Measurements from ENCODE around the gene IL17B. TPM values are rescaled to one million over a fixed set of nuclear protein-coding genes. Genes with fewer than 3 reads are reported as not detected.
A peak's percentile ranks its signal among the peaks of the same experiment; 100 is the strongest.
"Not testable (repeated sequence)": the region's sequence is repeated elsewhere in the genome, so short reads cannot be mapped to it uniquely, and the experiment has no call there.

Gene IL17B
- total RNA-seq, 1 experiment from 2014 or later = not detected

- Mint-ChIP-seq H3K9me3 (ENCODE audit: unreplicated experiment) (no peaks in the 10 kb centered on the region), H3K4me3 (ENCODE audit: unreplicated experiment) (no peak overlapping the region), H3K27ac (ENCODE audit: unreplicated experiment) (no peak overlapping the region), H3K27me3 (ENCODE audit: insufficient read depth, unreplicated experiment) (no peaks in the 10 kb centered on the region), H3K4me1 (ENCODE audit: low read depth, unreplicated experiment) (peaks cover 10% of the 10 kb centered on the region), H3K36me3 (ENCODE audit: insufficient read depth, unreplicated experiment) (no peaks in the 10 kb centered on the region)
- intact Hi-C loops (cut with micrococcal nuclease; ENCODE audit: unreplicated experiment) = no loop called here
- Histone ChIP-seq H3K9me3 (no peaks in the 10 kb centered on the region), H3K27me3 (replicated peaks; ENCODE audit: control insufficient read depth, insufficient read depth, low read length) (no peaks in the 10 kb centered on the region), H3K4me3 (ENCODE audit: low read depth, low read length) (no peak overlapping the region), H3K36me3 (ENCODE audit: control insufficient read depth, insufficient read depth, low read length) (no peaks in the 10 kb centered on the region), H3K4me1 (peaks cover 10% of the 10 kb centered on the region; the same call in 1 of the 2 replicates)
- TF ChIP-seq CTCF (IDR thresholded peaks at IDR 0.05; ENCODE audit: insufficient read depth in 1 of 2, low read depth in 1 of 2, low read length in 1 of 2, severe bottlenecking in 1 of 2, unreplicated experiment in 1 of 2) = no peak
- ChIA-PET CTCF (interaction anchor here (1.5 kb wide), 1 partner anchor 256 kb away, joined by 3 read pairs; no protein-coding TSS in a partner anchor), POLR2A (no interaction called here)
- no TSS peak for BruUV-seq (replicated peaks)
- DNase-seq = no peak
Observed at GRCh38 chr5:149401051-149401450, 22.0 kb upstream of the IL17B start.

- CTCF ChIA-PET = interaction anchor here (1.5 kb wide), 1 partner anchor 256 kb away, joined by 3 read pairs; no protein-coding TSS in a partner anchor
- Histone ChIP-seq H3K36me3 (ENCODE audit: control insufficient read depth, insufficient read depth, low read length) (no peaks in the 10 kb centered on the region), H3K4me3 (ENCODE audit: low read depth, low read length) (no peak overlapping the region), H3K4me1 (peaks cover 10% of the 10 kb centered on the region; the same call in 1 of the 2 replicates), H3K9me3 (no peaks in the 10 kb centered on the region), H3K27me3 (replicated peaks; ENCODE audit: control insufficient read depth, insufficient read depth, low read length) (no peaks in the 10 kb centered on the region)
- POLR2A ChIA-PET = no interaction called here
- no peaks in the 10 kb centered on the region for H3K36me3 Mint-ChIP-seq (ENCODE audit: insufficient read depth, unreplicated experiment)
- H3K9me3 Mint-ChIP-seq (ENCODE audit: unreplicated experiment) = no peaks in the 10 kb centered on the region
- no peak for TF ChIP-seq CTCF (IDR thresholded peaks at IDR 0.05; ENCODE audit: insufficient read depth in 1 of 2, low read depth in 1 of 2, low read length in 1 of 2, severe bottlenecking in 1 of 2, unreplicated experiment in 1 of 2)
- H3K4me3 Mint-ChIP-seq (ENCODE audit: unreplicated experiment) = no peak overlapping the region
- H3K4me1 Mint-ChIP-seq (ENCODE audit: low read depth, unreplicated experiment) = peaks cover 10% of the 10 kb centered on the region
- no peaks in the 10 kb centered on the region for H3K27me3 Mint-ChIP-seq (ENCODE audit: insufficient read depth, unreplicated experiment)
- DNase-seq = peak in 1 of 2 experiments; percentile 41
- no TSS peak for BruUV-seq (replicated peaks)
- H3K27ac Mint-ChIP-seq (ENCODE audit: unreplicated experiment) = no peak overlapping the region
- intact Hi-C loops (cut with micrococcal nuclease; ENCODE audit: unreplicated experiment) = no loop called here
Observed at GRCh38 chr5:149400304-149400703, 21.2 kb upstream of the IL17B start.

- no peaks in the 10 kb centered on the region for H3K27me3 ChIP-seq (replicated peaks; ENCODE audit: control insufficient read depth, insufficient read depth, low read length)
- no peak for DNase-seq
- Mint-ChIP-seq H3K4me1 (ENCODE audit: low read depth, unreplicated experiment) (peaks cover 10% of the 10 kb centered on the region), H3K9me3 (ENCODE audit: unreplicated experiment) (no peaks in the 10 kb centered on the region), H3K27me3 (ENCODE audit: insufficient read depth, unreplicated experiment) (no peaks in the 10 kb centered on the region), H3K27ac (ENCODE audit: unreplicated experiment) (no peak overlapping the region), H3K4me3 (ENCODE audit: unreplicated experiment) (no peak overlapping the region), H3K36me3 (ENCODE audit: insufficient read depth, unreplicated experiment) (no peaks in the 10 kb centered on the region)
- H3K4me1 ChIP-seq = peaks cover 10% of the 10 kb centered on the region; the same call in 1 of the 2 replicates
- ChIA-PET POLR2A (no interaction called here), CTCF (interaction anchor here (1.5 kb wide), 1 partner anchor 257 kb away, joined by 3 read pairs; no protein-coding TSS in a partner anchor)
- no peak for TF ChIP-seq CTCF (IDR thresholded peaks at IDR 0.05; ENCODE audit: insufficient read depth in 1 of 2, low read depth in 1 of 2, low read length in 1 of 2, severe bottlenecking in 1 of 2, unreplicated experiment in 1 of 2)
- H3K9me3 ChIP-seq = no peaks in the 10 kb centered on the region
- intact Hi-C loops (cut with micrococcal nuclease; ENCODE audit: unreplicated experiment) = no loop called here
- no peaks in the 10 kb centered on the region for H3K36me3 ChIP-seq (ENCODE audit: control insufficient read depth, insufficient read depth, low read length)
- no peak overlapping the region for H3K4me3 ChIP-seq (ENCODE audit: low read depth, low read length)
- BruUV-seq (replicated peaks) = no TSS peak
Observed at GRCh38 chr5:149399775-149400174, 20.7 kb upstream of the IL17B start.

- BruUV-seq (replicated peaks); intact Hi-C loops (cut with micrococcal nuclease; ENCODE audit: unreplicated experiment); H3K27me3 ChIP-seq (replicated peaks; ENCODE audit: control insufficient read depth, insufficient read depth, low read length); H3K27me3 Mint-ChIP-seq (ENCODE audit: insufficient read depth, unreplicated experiment); POLR2A ChIA-PET; H3K4me3 ChIP-seq (ENCODE audit: low read depth, low read length); H3K9me3 ChIP-seq; H3K27ac Mint-ChIP-seq (ENCODE audit: unreplicated experiment); H3K4me3 Mint-ChIP-seq (ENCODE audit: unreplicated experiment); H3K4me1 Mint-ChIP-seq (ENCODE audit: low read depth, unreplicated experiment); H3K36me3 Mint-ChIP-seq (ENCODE audit: insufficient read depth, unreplicated experiment); H3K9me3 Mint-ChIP-seq (ENCODE audit: unreplicated experiment); DNase-seq; H3K36me3 ChIP-seq (ENCODE audit: control insufficient read depth, insufficient read depth, low read length): not testable (repeated sequence)
- H3K4me1 ChIP-seq = peaks cover 10% of the 10 kb centered on the region; the same call in 1 of the 2 replicates
- CTCF ChIA-PET = interaction anchor here (0.6 kb wide), 1 partner anchor 215 kb away, joined by 3 read pairs; no protein-coding TSS in a partner anchor
Observed at GRCh38 chr5:149398747-149399266, 19.7 kb upstream of the IL17B start.
